ENCODE results near the gene CD300A.

DNA sequence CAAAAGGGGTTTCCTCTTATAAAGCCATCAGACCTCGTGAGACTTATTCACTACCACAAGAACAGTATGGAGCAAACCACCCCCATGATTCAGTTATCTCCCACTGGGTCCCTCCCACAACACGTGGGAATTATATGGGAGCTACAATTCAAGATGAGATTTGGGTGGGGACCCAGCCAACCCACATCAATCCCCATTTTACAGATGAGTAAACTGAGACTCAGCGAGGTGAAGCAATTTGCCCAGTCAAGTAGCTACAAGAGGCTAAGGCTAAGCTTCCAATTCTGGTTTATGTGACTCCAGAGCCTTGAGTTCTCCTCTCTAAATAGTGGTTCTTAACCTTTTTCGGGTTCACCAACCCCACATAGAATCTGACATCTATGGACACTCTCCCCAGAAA is 8.8 kb downstream of the CD300A start:
- TF ChIP-seq POLR2A (IDR thresholded peaks at IDR 0.05; ENCODE audit: low read depth, low read length) (no peak), POLR2AphosphoS5 (IDR thresholded peaks at IDR 0.05; ENCODE audit: low read depth, low read length) (no peak), TAF1 (IDR thresholded peaks at IDR 0.05; ENCODE audit: low read depth, low read length) (no peak), SPI1 (IDR thresholded peaks at IDR 0.05; ENCODE audit: low read depth, low read length) (no peak)
